Embryonic facial prominence (tissue), 1 donor: ENCODE results near the gene AADACL4.
"Not testable (repeated sequence)": the region's sequence is repeated elsewhere in the genome, so short reads cannot be mapped to it uniquely, and the experiment has no call there.

ENCODE experiments used
- DNase-seq: peaks from one replicate; pipeline ENCODE4 v3.0.0-alpha.2; 2016; ENCODE audit errors: extremely low spot score

Gene AADACL4

GRCh38 chr1:12712076-12712475 lies 68.2 kb downstream of the AADACL4 start:
- DNase-seq, result no peak

GRCh38 chr1:12712929-12713328 lies 69.0 kb downstream of the AADACL4 start:
- no peak for DNase-seq

- not testable (repeated sequence) for DNase-seq
Observed at GRCh38 chr1:12713651-12714050, 69.8 kb downstream of the AADACL4 start.

GRCh38 chr1:12714710-12715475 lies 71.0 kb downstream of the AADACL4 start:
- no peak for DNase-seq

GRCh38 chr1:12715896-12716437 lies 72.1 kb downstream of the AADACL4 start, which contains the start of gene AADACL3:
AADACL3 (plus strand) TSS chr1:12716110; CDS start chr1:12716177, 67 bp downstream.
- DNase-seq, result no peak
